Testis (tissue), 3 donors: ENCODE measurements around the gene TTBK1. TPM values are rescaled to one million over a fixed set of nuclear protein-coding genes. Genes with fewer than 3 reads are reported as not detected.

Source experiments
- DNase-seq: peaks from one replicate; pipeline ENCODE4 v3.0.0-alpha.2; 2019
- H3K27ac ChIP-seq, 2 donors: fragments of 200-600 bp; sonication (generic); one replicate each; pipeline ENCODE4 v1.5.1; 2019
- H3K27me3 ChIP-seq: fragments of 200-600 bp; sonication (generic); one replicate; pipeline ENCODE4 v1.5.1; 2019
- H3K36me3 ChIP-seq: fragments of 200-600 bp; sonication (generic); one replicate; pipeline ENCODE4 v1.5.1; 2017; ENCODE audit warnings: low read depth; ENCODE audit errors: missing control alignments
- H3K4me1 ChIP-seq: fragments of 200-600 bp; sonication (generic); one replicate; pipeline ENCODE4 v1.5.1; 2019
- H3K4me3 ChIP-seq, 2 donors: fragments of 200-600 bp; sonication (generic); one replicate each; pipeline ENCODE4 v1.5.1; 2017 to 2019
- H3K9me3 ChIP-seq: fragments of 200-600 bp; sonication (generic); one replicate; pipeline ENCODE4 v1.5.1; 2017
- CTCF ChIP-seq, 3 experiments: fragments of 450-650 bp in 2 of 3; fragments of 200-600 bp in 1 of 3; sonication (generic) in 1 of 3; IDR thresholded peaks; one replicate each; pipeline ENCODE4 v1.5.1; 2016 to 2019; ENCODE audit warnings: antibody characterized with exemption in 3 of 3, mild to moderate bottlenecking in 2 of 3, moderate library complexity in 1 of 3
- POLR2A ChIP-seq: fragments of 450-650 bp; IDR thresholded peaks from one replicate; pipeline ENCODE4 v1.6.1; 2017; ENCODE audit warnings: antibody characterized with exemption, mild to moderate bottlenecking, moderate library complexity
- WGBS, 2 donors: methylation state at CpG; one replicate each; pipeline ENCODE4 v1.1.5; 2018; 5-methylcytosine and 5-hydroxymethylcytosine counted together
- intact Hi-C: fragments of 100-400 bp; cut with DNase I; formaldehyde crosslinking; loops from one replicate; pipeline ENCODE4 v1.15.1; 2023; ENCODE audit warnings: low total_unique reads
- polyA plus RNA-seq: library from polyadenylated mRNA; stranded (reverse); fragments of 350-450 nt; fragmentation: Illumina TruSeq; extraction: RNeasy Lipid Tissue Mini Kit (QIAGEN cat#74804); gene quantifications from one replicate; pipeline ENCODE4 v1.2.3, GENCODE V29; 2014; ENCODE audit warnings: low read depth, low replicate concordance; ENCODE audit not compliant: insufficient read depth
- total RNA-seq, 2 donors: library from RNA; depleted of rRNA; stranded (reverse); fragments of >200 nt; gene quantifications; one replicate each; pipeline ENCODE4 v1.2.3, GENCODE V29; 2016

TTBK1 gene
- total and polyA plus RNA-seq, 3 donors from 2014 or later, result 2.2 to 2.6 (median 2.3) TPM

DNA sequence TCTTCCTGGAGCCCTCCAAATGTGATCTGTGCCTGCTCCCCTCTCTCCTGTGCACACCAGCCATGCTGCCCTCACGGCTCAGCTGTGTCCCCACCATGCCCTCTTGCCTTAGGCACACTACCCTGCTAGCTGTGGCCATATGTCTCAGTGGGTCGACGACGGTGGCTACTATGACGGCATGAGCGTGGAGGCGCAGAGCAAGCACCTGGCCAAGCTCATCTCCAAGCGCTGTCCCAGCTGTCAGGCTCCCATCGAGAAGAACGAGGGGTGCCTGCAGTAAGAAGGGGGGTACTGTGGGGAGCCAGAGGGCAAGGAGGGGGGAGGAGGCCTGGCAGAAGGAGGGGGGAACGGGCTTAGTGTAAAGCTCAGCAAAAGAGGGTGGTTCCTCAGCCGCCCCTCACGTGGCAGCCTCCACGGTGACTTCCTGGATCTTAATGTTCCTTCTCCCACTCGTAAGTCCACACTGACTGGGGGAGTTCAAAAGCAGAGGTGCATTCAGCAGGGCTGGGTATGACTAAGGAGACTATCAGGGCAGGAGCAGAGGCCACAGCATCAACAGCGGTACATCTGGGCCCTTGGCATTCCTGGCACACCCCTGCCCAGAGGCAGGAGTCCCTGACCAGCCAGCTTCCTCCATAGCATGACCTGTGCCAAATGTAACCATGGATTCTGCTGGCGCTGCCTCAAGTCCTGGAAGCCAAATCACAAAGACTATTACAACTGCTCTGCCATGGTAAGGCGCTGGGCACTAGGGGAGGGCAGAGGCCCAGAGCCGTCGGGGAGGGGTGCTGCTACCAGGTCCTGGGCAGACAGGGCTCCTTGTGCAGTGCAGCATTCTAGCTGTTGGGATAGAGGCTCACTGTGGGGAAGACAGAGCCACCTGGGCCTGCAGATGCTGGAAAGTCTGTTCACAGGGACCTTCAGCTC, 22.0 kb upstream of the TTBK1 start:
- no peaks in the 10 kb centered on the region for H3K27me3 ChIP-seq
- TF ChIP-seq POLR2A (no peak), CTCF (IDR thresholded peaks at IDR 0.05) (no peak)
- no peak overlapping the region for H3K4me3 ChIP-seq
- no peaks in the 10 kb centered on the region for H3K4me1 ChIP-seq
- no peaks in the 10 kb centered on the region for H3K36me3 ChIP-seq
- WGBS, 2 donors, result 79 to 81% methylated on average over 17 to 20 of the region's 20 CpGs
- no peaks in the 10 kb centered on the region for H3K9me3 ChIP-seq
- no peak overlapping the region for H3K27ac ChIP-seq
- no peak for DNase-seq
- intact Hi-C loops, result no loop called here

- intact Hi-C loops, result no loop called here
- DNase-seq, result no peak
- H3K36me3 ChIP-seq, result no peaks in the 10 kb centered on the region
Observed at GRCh38 chr6:43222418-43223059, 20.7 kb upstream of the TTBK1 start.

DNA sequence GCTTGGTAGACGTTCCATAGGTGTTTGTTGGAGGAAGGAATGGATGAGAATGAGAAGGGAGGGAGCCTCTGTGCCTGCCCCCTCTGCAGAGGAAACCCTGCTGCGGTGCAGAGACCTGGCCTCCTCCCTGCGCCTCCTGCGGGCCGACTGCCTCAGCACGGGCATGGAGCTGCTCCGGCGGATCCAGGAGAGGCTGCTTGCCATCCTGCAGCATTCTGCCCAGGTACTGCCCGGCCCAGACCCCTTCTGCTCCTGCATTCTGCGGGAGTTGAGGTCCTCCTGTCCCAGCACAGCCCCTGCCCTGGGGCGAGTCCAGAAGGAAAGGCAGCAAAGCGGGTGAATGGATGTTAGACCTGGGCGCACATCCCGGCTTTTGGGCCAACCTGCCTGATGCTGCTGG, 20.1 kb upstream of the TTBK1 start:
- no peak for DNase-seq
- intact Hi-C loops, result no loop called here
- H3K4me1 ChIP-seq, result no peaks in the 10 kb centered on the region
- H3K27me3 ChIP-seq, result no peaks in the 10 kb centered on the region
- no peaks in the 10 kb centered on the region for H3K9me3 ChIP-seq
- no peak for TF ChIP-seq POLR2A
- no peak for TF ChIP-seq CTCF (IDR thresholded peaks at IDR 0.05)
- H3K36me3 ChIP-seq, result no peaks in the 10 kb centered on the region
- WGBS, 2 donors, result 88 to 94% methylated on average over 14 of the region's 14 CpGs
- H3K4me3 ChIP-seq, result no peak overlapping the region
- no peak overlapping the region for H3K27ac ChIP-seq

More at GRCh38 chr6:43222418-43223059, 20.7 kb upstream of the TTBK1 start:
- H3K4me1 ChIP-seq, result no peaks in the 10 kb centered on the region
- TF ChIP-seq CTCF (IDR thresholded peaks at IDR 0.05) (no peak), POLR2A (no peak)
- WGBS, 2 donors, result 87 to 91% methylated on average over 14 to 15 of the region's 15 CpGs
- no peak overlapping the region for H3K4me3 ChIP-seq
- H3K27ac ChIP-seq, result no peak overlapping the region
- H3K27me3 ChIP-seq, result no peaks in the 10 kb centered on the region
- H3K9me3 ChIP-seq, result no peaks in the 10 kb centered on the region

DNA sequence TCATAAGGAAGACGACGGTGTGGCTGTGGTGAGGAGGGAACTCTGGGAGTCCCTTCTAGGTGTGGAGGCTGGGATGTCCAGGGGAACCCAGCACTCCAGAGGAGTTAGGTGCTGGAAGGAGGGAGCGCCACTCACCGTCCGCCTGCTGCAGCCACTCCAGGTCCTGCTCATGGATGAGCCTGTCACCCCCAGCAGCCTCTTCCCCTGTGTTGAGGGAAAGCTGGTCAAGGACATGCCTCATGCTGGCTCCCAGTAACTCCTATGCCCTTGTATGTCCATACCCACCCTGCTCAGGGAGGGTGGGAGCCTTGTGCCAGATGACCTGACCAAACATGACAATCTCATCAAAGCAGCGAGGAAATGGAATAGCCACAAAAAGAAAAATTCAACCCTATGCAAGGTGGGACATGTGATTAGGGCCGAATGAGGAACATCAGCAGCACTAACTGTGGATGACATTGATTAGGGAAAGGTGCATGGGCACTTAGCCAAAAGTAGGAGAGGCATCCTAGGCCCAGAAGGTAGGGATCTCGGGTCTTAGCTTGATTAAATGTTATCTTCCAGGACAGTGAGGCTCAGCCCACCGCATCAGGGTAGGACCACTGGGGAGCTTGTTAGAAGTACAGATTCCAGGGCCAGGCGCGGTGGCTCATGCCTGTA, 17.0 kb upstream of the TTBK1 start:
- H3K9me3 ChIP-seq, result no peaks in the 10 kb centered on the region
- H3K27ac ChIP-seq, result no peak overlapping the region
- TF ChIP-seq CTCF (IDR thresholded peaks at IDR 0.05) (no peak), POLR2A (no peak)
- H3K27me3 ChIP-seq, result no peaks in the 10 kb centered on the region
- H3K4me1 ChIP-seq, result peaks cover 5% of the 10 kb centered on the region
- no peak for DNase-seq
- 86 to 94% methylated on average over 6 to 11 of the region's 11 CpGs for WGBS, 2 donors
- H3K4me3 ChIP-seq, result no peak overlapping the region
- no peaks in the 10 kb centered on the region for H3K36me3 ChIP-seq
- intact Hi-C loops, result no loop called here
